GM21528 (cell line): ENCODE measurements around the gene TNNT2.

ENCODE experiments used
- ATAC-seq: cut with Tn5 transposase; IDR thresholded peaks from one replicate; pipeline ENCODE4 v1.9.1; 2021; ENCODE audit warnings: mild to moderate bottlenecking, moderate library complexity; ENCODE audit not compliant: unreplicated experiment, low FRiP score

TNNT2 gene

GRCh38 chr1:201404055-201404454 lies 26.6 kb upstream of the TNNT2 start:
- no peak for ATAC-seq

GRCh38 chr1:201403359-201403758 lies 25.9 kb upstream of the TNNT2 start:
- no peak for ATAC-seq

- ATAC-seq = no peak
Measured at GRCh38 chr1:201401700-201402099, 24.2 kb upstream of the TNNT2 start.

GRCh38 chr1:201400852-201401230 lies 23.4 kb upstream of the TNNT2 start:
- ATAC-seq = no peak

- no peak for ATAC-seq
Measured at GRCh38 chr1:201400212-201400851, 22.9 kb upstream of the TNNT2 start.

- ATAC-seq = no peak
Measured at GRCh38 chr1:201399352-201400126, 22.1 kb upstream of the TNNT2 start.

GRCh38 chr1:201399018-201399351 lies 21.5 kb upstream of the TNNT2 start, which contains the start of gene LAD1:
TSS of gene LAD1 (minus strand) at chr1:201399324. CDS start at chr1:201399306, 18 bp downstream.
- ATAC-seq = no peak

GRCh38 chr1:201397675-201398074 lies 20.2 kb upstream of the TNNT2 start:
- no peak for ATAC-seq

GRCh38 chr1:201396861-201397464 lies 19.5 kb upstream of the TNNT2 start:
- no peak for ATAC-seq

GRCh38 chr1:201395936-201396335 lies 18.5 kb upstream of the TNNT2 start:
- no peak for ATAC-seq

GRCh38 chr1:201394591-201394990 lies 17.1 kb upstream of the TNNT2 start:
- ATAC-seq = no peak

- ATAC-seq = no peak
Measured at GRCh38 chr1:201393076-201393475, 15.6 kb upstream of the TNNT2 start.

- ATAC-seq = no peak
Measured at GRCh38 chr1:201391651-201392511, 14.4 kb upstream of the TNNT2 start.

- no peak for ATAC-seq
Measured at GRCh38 chr1:201391225-201391624, 13.7 kb upstream of the TNNT2 start.

GRCh38 chr1:201389051-201389450 lies 11.6 kb upstream of the TNNT2 start:
- ATAC-seq = no peak

- no peak for ATAC-seq
Measured at GRCh38 chr1:201386208-201386607, 8.7 kb upstream of the TNNT2 start.

- no peak for ATAC-seq
Measured at GRCh38 chr1:201385299-201385891, 7.9 kb upstream of the TNNT2 start.

- no peak for ATAC-seq
Measured at GRCh38 chr1:201384406-201384782, 6.9 kb upstream of the TNNT2 start.

- ATAC-seq = no peak
Measured at GRCh38 chr1:201383647-201384405, 6.3 kb upstream of the TNNT2 start.

- ATAC-seq = no peak
Measured at GRCh38 chr1:201381130-201381529, 3.6 kb upstream of the TNNT2 start.
